ENCODE results near the gene KIF26B. TPM values are rescaled to one million over a fixed set of nuclear protein-coding genes. Genes with fewer than 3 reads are reported as not detected.

The KIF26B gene
- total RNA-seq, 1 donor from 2014 or later = 3.5 TPM

- DNase-seq = no peak
- Histone ChIP-seq H3K9me3 (replicated peaks) (peaks cover 5% of the 10 kb centered on the region), H3K4me3 (no peak overlapping the region), H3K27me3 (ENCODE audit: low read depth) (peaks cover 21% of the 10 kb centered on the region), H3K4me1 (no peaks in the 10 kb centered on the region), H3K27ac (replicated peaks) (no peak overlapping the region), H3K36me3 (no peaks in the 10 kb centered on the region)
- TF ChIP-seq CTCF (IDR thresholded peaks at IDR 0.05; ENCODE audit: borderline replicate concordance) = no peak
- intact Hi-C loops (cut with micrococcal nuclease) = no loop called here
Measured at GRCh38 chr1:245390975-245391374, 236.2 kb downstream of the KIF26B start.

- Histone ChIP-seq H3K27me3 (ENCODE audit: low read depth) (peaks cover 20% of the 10 kb centered on the region), H3K27ac (replicated peaks) (no peak overlapping the region), H3K36me3 (no peaks in the 10 kb centered on the region), H3K4me3 (no peak overlapping the region), H3K4me1 (no peaks in the 10 kb centered on the region), H3K9me3 (replicated peaks) (peaks cover 5% of the 10 kb centered on the region)
- intact Hi-C loops (cut with micrococcal nuclease) = no loop called here
- TF ChIP-seq CTCF (IDR thresholded peaks at IDR 0.05; ENCODE audit: borderline replicate concordance) = no peak
- DNase-seq = no peak
Measured at GRCh38 chr1:245393694-245394093, 238.9 kb downstream of the KIF26B start.

- DNase-seq = no peak
- H3K36me3 ChIP-seq = no peaks in the 10 kb centered on the region
- no peak for TF ChIP-seq CTCF (IDR thresholded peaks at IDR 0.05; ENCODE audit: borderline replicate concordance)
- no peak overlapping the region for H3K4me3 ChIP-seq
- peaks cover 38% of the 10 kb centered on the region for H3K27me3 ChIP-seq (ENCODE audit: low read depth)
- intact Hi-C loops (cut with micrococcal nuclease) = no loop called here
- H3K4me1 ChIP-seq = no peaks in the 10 kb centered on the region
- H3K27ac ChIP-seq (replicated peaks) = no peak overlapping the region
- peaks cover 5% of the 10 kb centered on the region for H3K9me3 ChIP-seq (replicated peaks)
Measured at GRCh38 chr1:245395680-245396079, 240.9 kb downstream of the KIF26B start.

- peaks cover 5% of the 10 kb centered on the region for H3K9me3 ChIP-seq (replicated peaks)
- intact Hi-C loops (cut with micrococcal nuclease) = no loop called here
- H3K27ac ChIP-seq (replicated peaks) = no peak overlapping the region
- no peaks in the 10 kb centered on the region for H3K4me1 ChIP-seq
- peaks cover 39% of the 10 kb centered on the region for H3K27me3 ChIP-seq (ENCODE audit: low read depth)
- H3K4me3 ChIP-seq = no peak overlapping the region
- no peak for DNase-seq
- no peaks in the 10 kb centered on the region for H3K36me3 ChIP-seq
- no peak for TF ChIP-seq CTCF (IDR thresholded peaks at IDR 0.05; ENCODE audit: borderline replicate concordance)
Measured at GRCh38 chr1:245396615-245397014, 241.8 kb downstream of the KIF26B start.

- Histone ChIP-seq H3K4me3 (no peak overlapping the region), H3K4me1 (no peaks in the 10 kb centered on the region), H3K27ac (replicated peaks) (no peak overlapping the region), H3K36me3 (no peaks in the 10 kb centered on the region), H3K9me3 (replicated peaks) (peaks cover 5% of the 10 kb centered on the region), H3K27me3 (ENCODE audit: low read depth) (peaks cover 40% of the 10 kb centered on the region)
- intact Hi-C loops (cut with micrococcal nuclease) = no loop called here
- no peak for TF ChIP-seq CTCF (IDR thresholded peaks at IDR 0.05; ENCODE audit: borderline replicate concordance)
- no peak for DNase-seq
Measured at GRCh38 chr1:245397771-245398170, 243.0 kb downstream of the KIF26B start.

- Histone ChIP-seq H3K27me3 (ENCODE audit: low read depth) (peaks cover 45% of the 10 kb centered on the region), H3K9me3 (replicated peaks) (peaks cover 3% of the 10 kb centered on the region), H3K27ac (replicated peaks) (no peak overlapping the region), H3K36me3 (no peaks in the 10 kb centered on the region), H3K4me1 (no peaks in the 10 kb centered on the region), H3K4me3 (no peak overlapping the region)
- intact Hi-C loops (cut with micrococcal nuclease) = no loop called here
- TF ChIP-seq CTCF (IDR thresholded peaks at IDR 0.05; ENCODE audit: borderline replicate concordance) = no peak
- no peak for DNase-seq
Measured at GRCh38 chr1:245398180-245398579, 243.4 kb downstream of the KIF26B start.
